ENCODE results near the gene DPEP2.

DPEP2 gene

GRCh38 chr16:67946128-67946569 lies 53.1 kb downstream of the DPEP2 start:
- H3K27ac ChIP-seq (ENCODE audit: low read length) = no peak overlapping the region
- no peaks in the 10 kb centered on the region for H3K9me3 ChIP-seq (ENCODE audit: control insufficient read depth, low read depth, low read length)
- H3K36me3 ChIP-seq (ENCODE audit: control insufficient read depth, low read depth, low read length) = peaks cover 42% of the 10 kb centered on the region
- H3K27me3 ChIP-seq (ENCODE audit: control insufficient read depth, insufficient read depth, low read length) = no peaks in the 10 kb centered on the region
- H3K4me3 ChIP-seq (ENCODE audit: low read length) = no peak overlapping the region
- no peaks in the 10 kb centered on the region for H3K4me1 ChIP-seq (ENCODE audit: control insufficient read depth, low read depth, low read length)
- H3K9ac ChIP-seq (ENCODE audit: low read length) = no peak overlapping the region

- Histone ChIP-seq H3K27ac (ENCODE audit: low read length) (no peak overlapping the region), H3K36me3 (ENCODE audit: control insufficient read depth, low read depth, low read length) (peaks cover 35% of the 10 kb centered on the region)
Observed at GRCh38 chr16:67945392-67945933, 53.8 kb downstream of the DPEP2 start.

GRCh38 chr16:67944690-67945391 lies 54.4 kb downstream of the DPEP2 start:
- Histone ChIP-seq H3K4me3 (ENCODE audit: low read length) (no peak overlapping the region), H3K27ac (ENCODE audit: low read length) (no peak overlapping the region), H3K9ac (ENCODE audit: low read length) (no peak overlapping the region), H3K4me1 (ENCODE audit: control insufficient read depth, low read depth, low read length) (no peaks in the 10 kb centered on the region), H3K27me3 (ENCODE audit: control insufficient read depth, insufficient read depth, low read length) (no peaks in the 10 kb centered on the region), H3K36me3 (ENCODE audit: control insufficient read depth, low read depth, low read length) (peaks cover 29% of the 10 kb centered on the region), H3K9me3 (ENCODE audit: control insufficient read depth, low read depth, low read length) (no peaks in the 10 kb centered on the region)

More at GRCh38 chr16:67945392-67945933, 53.8 kb downstream of the DPEP2 start:
- Histone ChIP-seq H3K27me3 (ENCODE audit: control insufficient read depth, insufficient read depth, low read length) (no peaks in the 10 kb centered on the region), H3K9ac (ENCODE audit: low read length) (no peak overlapping the region), H3K4me1 (ENCODE audit: control insufficient read depth, low read depth, low read length) (no peaks in the 10 kb centered on the region), H3K4me3 (ENCODE audit: low read length) (no peak overlapping the region), H3K9me3 (ENCODE audit: control insufficient read depth, low read depth, low read length) (no peaks in the 10 kb centered on the region)

GRCh38 chr16:67943619-67944504 lies 55.4 kb downstream of the DPEP2 start, which contains the start of gene LCAT:
Gene LCAT, minus strand, starts transcription at chr16:67944120. Its CDS starts 19 bp downstream, at chr16:67944101.
- Histone ChIP-seq H3K27me3 (ENCODE audit: control insufficient read depth, insufficient read depth, low read length) (no peaks in the 10 kb centered on the region), H3K4me3 (ENCODE audit: low read length) (no peak within 1 kb of the TSS), H3K36me3 (ENCODE audit: control insufficient read depth, low read depth, low read length) (peaks cover 29% of the 10 kb centered on the region), H3K4me1 (ENCODE audit: control insufficient read depth, low read depth, low read length) (no peaks in the 10 kb centered on the region), H3K9me3 (ENCODE audit: control insufficient read depth, low read depth, low read length) (no peaks in the 10 kb centered on the region), H3K27ac (ENCODE audit: low read length) (no peak within 1 kb of the TSS), H3K9ac (ENCODE audit: low read length) (no peak within 1 kb of the TSS)

- Histone ChIP-seq H3K27ac (ENCODE audit: low read length) (no peak overlapping the region), H3K36me3 (ENCODE audit: control insufficient read depth, low read depth, low read length) (peaks cover 29% of the 10 kb centered on the region), H3K4me1 (ENCODE audit: control insufficient read depth, low read depth, low read length) (no peaks in the 10 kb centered on the region), H3K9ac (ENCODE audit: low read length) (no peak overlapping the region), H3K4me3 (ENCODE audit: low read length) (no peak overlapping the region), H3K9me3 (ENCODE audit: control insufficient read depth, low read depth, low read length) (no peaks in the 10 kb centered on the region), H3K27me3 (ENCODE audit: control insufficient read depth, insufficient read depth, low read length) (no peaks in the 10 kb centered on the region)
Observed at GRCh38 chr16:67943256-67943618, 56.0 kb downstream of the DPEP2 start.

- H3K4me1 ChIP-seq (ENCODE audit: control insufficient read depth, low read depth, low read length) = no peaks in the 10 kb centered on the region
- H3K36me3 ChIP-seq (ENCODE audit: control insufficient read depth, low read depth, low read length) = peaks cover 27% of the 10 kb centered on the region
- H3K9me3 ChIP-seq (ENCODE audit: control insufficient read depth, low read depth, low read length) = no peaks in the 10 kb centered on the region
- no peaks in the 10 kb centered on the region for H3K27me3 ChIP-seq (ENCODE audit: control insufficient read depth, insufficient read depth, low read length)
- H3K4me3 ChIP-seq (ENCODE audit: low read length) = no peak overlapping the region
- no peak overlapping the region for H3K27ac ChIP-seq (ENCODE audit: low read length)
- no peak overlapping the region for H3K9ac ChIP-seq (ENCODE audit: low read length)
Observed at GRCh38 chr16:67942510-67943255, 56.6 kb downstream of the DPEP2 start.

GRCh38 chr16:67942200-67942509 lies 57.1 kb downstream of the DPEP2 start:
- Histone ChIP-seq H3K27me3 (ENCODE audit: control insufficient read depth, insufficient read depth, low read length) (no peaks in the 10 kb centered on the region), H3K4me3 (ENCODE audit: low read length) (no peak overlapping the region), H3K4me1 (ENCODE audit: control insufficient read depth, low read depth, low read length) (no peaks in the 10 kb centered on the region), H3K36me3 (ENCODE audit: control insufficient read depth, low read depth, low read length) (peaks cover 25% of the 10 kb centered on the region), H3K27ac (ENCODE audit: low read length) (no peak overlapping the region), H3K9ac (ENCODE audit: low read length) (no peak overlapping the region), H3K9me3 (ENCODE audit: control insufficient read depth, low read depth, low read length) (no peaks in the 10 kb centered on the region)

GRCh38 chr16:67941469-67942199 lies 57.6 kb downstream of the DPEP2 start:
- no peaks in the 10 kb centered on the region for H3K9me3 ChIP-seq (ENCODE audit: control insufficient read depth, low read depth, low read length)
- H3K4me1 ChIP-seq (ENCODE audit: control insufficient read depth, low read depth, low read length) = no peaks in the 10 kb centered on the region
- no peak overlapping the region for H3K4me3 ChIP-seq (ENCODE audit: low read length)
- H3K36me3 ChIP-seq (ENCODE audit: control insufficient read depth, low read depth, low read length) = peaks cover 23% of the 10 kb centered on the region
- H3K27ac ChIP-seq (ENCODE audit: low read length) = no peak overlapping the region
- no peak overlapping the region for H3K9ac ChIP-seq (ENCODE audit: low read length)
- no peaks in the 10 kb centered on the region for H3K27me3 ChIP-seq (ENCODE audit: control insufficient read depth, insufficient read depth, low read length)

- no peaks in the 10 kb centered on the region for H3K4me1 ChIP-seq (ENCODE audit: control insufficient read depth, low read depth, low read length)
- peaks cover 15% of the 10 kb centered on the region for H3K36me3 ChIP-seq (ENCODE audit: control insufficient read depth, low read depth, low read length)
- H3K27ac ChIP-seq (ENCODE audit: low read length) = no peak overlapping the region
- H3K27me3 ChIP-seq (ENCODE audit: control insufficient read depth, insufficient read depth, low read length) = no peaks in the 10 kb centered on the region
- H3K9ac ChIP-seq (ENCODE audit: low read length) = no peak overlapping the region
- no peaks in the 10 kb centered on the region for H3K9me3 ChIP-seq (ENCODE audit: control insufficient read depth, low read depth, low read length)
- no peak overlapping the region for H3K4me3 ChIP-seq (ENCODE audit: low read length)
Observed at GRCh38 chr16:67940446-67941089, 58.7 kb downstream of the DPEP2 start.

GRCh38 chr16:67939507-67940445 lies 59.5 kb downstream of the DPEP2 start:
- H3K4me1 ChIP-seq (ENCODE audit: control insufficient read depth, low read depth, low read length) = no peaks in the 10 kb centered on the region
- H3K9ac ChIP-seq (ENCODE audit: low read length) = no peak overlapping the region
- no peaks in the 10 kb centered on the region for H3K9me3 ChIP-seq (ENCODE audit: control insufficient read depth, low read depth, low read length)
- no peak overlapping the region for H3K4me3 ChIP-seq (ENCODE audit: low read length)
- H3K36me3 ChIP-seq (ENCODE audit: control insufficient read depth, low read depth, low read length) = peaks cover 7% of the 10 kb centered on the region
- H3K27me3 ChIP-seq (ENCODE audit: control insufficient read depth, insufficient read depth, low read length) = no peaks in the 10 kb centered on the region
- no peak overlapping the region for H3K27ac ChIP-seq (ENCODE audit: low read length)

Measured in iPS-18a (cell line).